ENCODE results near the gene NMNAT2.

Gene NMNAT2

GRCh38 chr1:183228347-183229220, 189.6 kb downstream of the NMNAT2 start:
- H3K4me3 ChIP-seq = no peak overlapping the region
- DNase-seq (ENCODE audit: low spot score) = no peak
- H3K27ac ChIP-seq = no peak overlapping the region
- TF ChIP-seq CTCF (IDR thresholded peaks at IDR 0.05) = peak; percentile 7

GRCh38 chr1:183227422-183228346, 190.5 kb downstream of the NMNAT2 start:
- no peak for DNase-seq (ENCODE audit: low spot score)
- H3K27ac ChIP-seq = no peak overlapping the region
- H3K4me3 ChIP-seq = no peak overlapping the region
- peak; percentile 63 for TF ChIP-seq CTCF (IDR thresholded peaks at IDR 0.05)

GRCh38 chr1:183226963-183227362, 191.2 kb downstream of the NMNAT2 start:
- H3K4me3 ChIP-seq = no peak overlapping the region
- no peak for DNase-seq (ENCODE audit: low spot score)
- TF ChIP-seq CTCF (IDR thresholded peaks at IDR 0.05) = no peak
- H3K27ac ChIP-seq = no peak overlapping the region

GRCh38 chr1:183226361-183226760, 191.8 kb downstream of the NMNAT2 start:
- TF ChIP-seq CTCF (IDR thresholded peaks at IDR 0.05) = no peak
- H3K27ac ChIP-seq = no peak overlapping the region
- DNase-seq (ENCODE audit: low spot score) = no peak
- H3K4me3 ChIP-seq = no peak overlapping the region

- no peak for DNase-seq (ENCODE audit: low spot score)
- Histone ChIP-seq H3K4me3 (no peak overlapping the region), H3K27ac (no peak overlapping the region)
- no peak for TF ChIP-seq CTCF (IDR thresholded peaks at IDR 0.05)
Measured at GRCh38 chr1:183223467-183223866, 194.7 kb downstream of the NMNAT2 start.

- no peak for DNase-seq (ENCODE audit: low spot score)
- H3K27ac ChIP-seq = no peak overlapping the region
- no peak for TF ChIP-seq CTCF (IDR thresholded peaks at IDR 0.05)
- no peak overlapping the region for H3K4me3 ChIP-seq
Measured at GRCh38 chr1:183222909-183223308, 195.3 kb downstream of the NMNAT2 start.
